Measurements from ENCODE around the gene TGIF1.
"Not testable (repeated sequence)": the region's sequence is repeated elsewhere in the genome, so short reads cannot be mapped to it uniquely, and the experiment has no call there.

The TGIF1 gene

GRCh38 chr18:3410273-3410672 lies 39.7 kb upstream of the TGIF1 start:
- DNase-seq, result no peak

GRCh38 chr18:3410876-3411275 lies 39.1 kb upstream of the TGIF1 start:
- H4K8ac ChIP-seq (ENCODE audit: low read length); H2AFZ ChIP-seq (ENCODE audit: low read depth, low read length); H3K23ac ChIP-seq (ENCODE audit: low read length in 2 of 2); H2BK120ac ChIP-seq (ENCODE audit: low read depth, low read length); H2BK5ac ChIP-seq (ENCODE audit: low read depth, low read length, poor library complexity, severe bottlenecking); H3K18ac ChIP-seq (ENCODE audit: low read depth in 1 of 2, low read length in 2 of 2); H3K4me1 ChIP-seq (ENCODE audit: control insufficient read depth, insufficient read depth, low read depth, low read length); H2BK15ac ChIP-seq (ENCODE audit: low read depth, poor library complexity, severe bottlenecking); H3K9ac ChIP-seq (ENCODE audit: low read length); H3K14ac ChIP-seq (ENCODE audit: low read length in 2 of 2); H3K79me1 ChIP-seq (replicated peaks; ENCODE audit: low read length, poor library complexity, severe bottlenecking); H2AK5ac ChIP-seq (ENCODE audit: low read length, severe bottlenecking); DNase-seq; H4K91ac ChIP-seq (ENCODE audit: low read length); H3K4me2 ChIP-seq (ENCODE audit: low read length, poor library complexity, severe bottlenecking); H3K4ac ChIP-seq (ENCODE audit: low read depth in 1 of 2, low read length in 2 of 2); H3K9me3 ChIP-seq (ENCODE audit: control insufficient read depth, low read length); H3K27ac ChIP-seq (ENCODE audit: low read length, poor library complexity, severe bottlenecking); H2BK12ac ChIP-seq (ENCODE audit: low read length in 2 of 2); H3K36me3 ChIP-seq (ENCODE audit: control insufficient read depth in 1 of 2, insufficient read depth in 2 of 2, low read depth in 1 of 2, low read length in 2 of 2); H3K4me3 ChIP-seq (ENCODE audit: insufficient read depth in 1 of 2, low read depth in 1 of 2, low read length in 2 of 2); H3K27me3 ChIP-seq (ENCODE audit: control insufficient read depth in 1 of 2, insufficient read depth in 1 of 2, low read length in 2 of 2): not testable (repeated sequence)
- WGBS, result 81% methylated on average over 2 of the region's 3 CpGs

More at GRCh38 chr18:3410273-3410672, 39.7 kb upstream of the TGIF1 start:
- Histone ChIP-seq H3K14ac (ENCODE audit: low read length in 2 of 2) (no peak overlapping the region), H3K4me2 (ENCODE audit: low read length, poor library complexity, severe bottlenecking) (no peak overlapping the region), H4K8ac (ENCODE audit: low read length) (no peak overlapping the region), H3K36me3 (ENCODE audit: control insufficient read depth in 1 of 2, insufficient read depth in 2 of 2, low read depth in 1 of 2, low read length in 2 of 2) (no peaks in the 10 kb centered on the region), H3K4ac (ENCODE audit: low read depth in 1 of 2, low read length in 2 of 2) (no peak overlapping the region), H4K91ac (ENCODE audit: low read length) (no peak overlapping the region), H3K4me1 (ENCODE audit: control insufficient read depth, insufficient read depth, low read depth, low read length) (peaks cover 2% of the 10 kb centered on the region), H3K27ac (ENCODE audit: low read length, poor library complexity, severe bottlenecking) (no peak overlapping the region), H2BK5ac (ENCODE audit: low read depth, low read length, poor library complexity, severe bottlenecking) (no peak overlapping the region), H3K23ac (ENCODE audit: low read length in 2 of 2) (no peak overlapping the region), H3K9ac (ENCODE audit: low read length) (no peak overlapping the region), H2AK5ac (ENCODE audit: low read length, severe bottlenecking) (no peak overlapping the region), H3K18ac (ENCODE audit: low read depth in 1 of 2, low read length in 2 of 2) (no peak overlapping the region), H3K9me3 (ENCODE audit: control insufficient read depth, low read length) (peaks cover 5% of the 10 kb centered on the region), H3K27me3 (ENCODE audit: control insufficient read depth in 1 of 2, insufficient read depth in 1 of 2, low read length in 2 of 2) (no peaks in the 10 kb centered on the region), H2BK12ac (ENCODE audit: low read length in 2 of 2) (no peak overlapping the region), H2AFZ (ENCODE audit: low read depth, low read length) (no peak overlapping the region), H2BK15ac (ENCODE audit: low read depth, poor library complexity, severe bottlenecking) (no peak overlapping the region), H3K79me1 (replicated peaks; ENCODE audit: low read length, poor library complexity, severe bottlenecking) (no peaks in the 10 kb centered on the region), H3K4me3 (ENCODE audit: insufficient read depth in 1 of 2, low read depth in 1 of 2, low read length in 2 of 2) (no peak overlapping the region), H2BK120ac (ENCODE audit: low read depth, low read length) (no peak overlapping the region)
- WGBS, result 99% methylated on average over 3 of the region's 3 CpGs

DNA sequence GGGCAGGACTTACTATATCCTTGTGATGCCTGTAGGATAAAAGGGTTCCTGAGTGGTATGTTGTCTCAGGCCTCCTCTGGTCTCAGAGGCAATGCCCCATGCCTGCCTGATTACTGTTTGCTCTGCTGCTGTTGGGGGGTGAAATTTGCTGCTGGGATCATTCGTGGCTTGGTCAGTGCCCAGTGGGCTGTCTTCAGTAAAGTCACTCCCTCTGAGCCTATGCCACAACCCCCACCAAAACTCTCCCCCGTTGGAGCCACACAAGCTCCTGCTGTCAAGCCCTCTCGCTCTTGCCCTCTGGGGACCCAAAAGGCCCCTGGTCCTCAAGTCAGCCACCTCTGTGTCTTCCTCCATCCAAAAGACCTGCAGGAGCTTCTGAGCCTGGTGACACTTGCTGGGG lies 38.6 kb upstream of the TGIF1 start:
- WGBS, result 72% methylated on average over 3 of the region's 3 CpGs
- Histone ChIP-seq H3K4me3 (ENCODE audit: insufficient read depth in 1 of 2, low read depth in 1 of 2, low read length in 2 of 2) (peak overlapping the region in 1 of 2 experiments; percentile 80), H3K4me1 (ENCODE audit: control insufficient read depth, insufficient read depth, low read depth, low read length) (peaks cover 2% of the 10 kb centered on the region), H3K4ac (ENCODE audit: low read depth in 1 of 2, low read length in 2 of 2) (no peak overlapping the region), H3K9me3 (ENCODE audit: control insufficient read depth, low read length) (no peaks in the 10 kb centered on the region), H2BK120ac (ENCODE audit: low read depth, low read length) (no peak overlapping the region), H3K4me2 (ENCODE audit: low read length, poor library complexity, severe bottlenecking) (no peak overlapping the region), H3K18ac (ENCODE audit: low read depth in 1 of 2, low read length in 2 of 2) (no peak overlapping the region), H4K91ac (ENCODE audit: low read length) (peak overlapping the region; percentile 15), H2AK5ac (ENCODE audit: low read length, severe bottlenecking) (no peak overlapping the region), H3K36me3 (ENCODE audit: control insufficient read depth in 1 of 2, insufficient read depth in 2 of 2, low read depth in 1 of 2, low read length in 2 of 2) (no peaks in the 10 kb centered on the region), H2BK5ac (ENCODE audit: low read depth, low read length, poor library complexity, severe bottlenecking) (no peak overlapping the region), H2BK12ac (ENCODE audit: low read length in 2 of 2) (no peak overlapping the region), H3K79me1 (replicated peaks; ENCODE audit: low read length, poor library complexity, severe bottlenecking) (no peaks in the 10 kb centered on the region), H3K14ac (ENCODE audit: low read length in 2 of 2) (no peak overlapping the region), H3K27me3 (ENCODE audit: control insufficient read depth in 1 of 2, insufficient read depth in 1 of 2, low read length in 2 of 2) (no peaks in the 10 kb centered on the region), H3K27ac (ENCODE audit: low read length, poor library complexity, severe bottlenecking) (no peak overlapping the region), H2BK15ac (ENCODE audit: low read depth, poor library complexity, severe bottlenecking) (no peak overlapping the region), H3K9ac (ENCODE audit: low read length) (peak overlapping the region; percentile 89), H3K23ac (ENCODE audit: low read length in 2 of 2) (no peak overlapping the region), H4K8ac (ENCODE audit: low read length) (no peak overlapping the region), H2AFZ (ENCODE audit: low read depth, low read length) (no peak overlapping the region)
- DNase-seq, result no peak

DNA sequence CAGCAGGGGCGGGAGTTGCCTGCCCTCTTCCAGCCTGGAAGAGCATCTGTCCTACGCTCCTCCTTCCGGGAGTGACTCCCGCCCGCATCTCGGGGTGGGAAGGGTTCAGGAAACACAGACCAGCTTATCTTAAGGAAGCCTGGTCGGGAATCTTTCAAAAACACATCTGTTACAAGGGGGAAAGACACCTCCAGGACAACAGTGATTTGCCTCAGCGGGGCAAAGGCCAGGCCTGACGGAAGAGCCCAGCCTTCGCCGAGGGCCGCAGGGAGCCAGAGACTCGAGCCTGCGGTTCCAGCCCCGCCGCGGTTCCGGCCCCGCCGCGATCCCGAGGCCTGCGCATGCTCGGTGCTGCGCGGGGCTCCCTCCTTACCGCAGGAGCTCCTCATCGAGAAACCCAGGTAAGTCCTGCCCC lies 38.1 kb upstream of the TGIF1 start:
- Histone ChIP-seq H2AFZ (ENCODE audit: low read depth, low read length) (no peak overlapping the region), H2AK5ac (ENCODE audit: low read length, severe bottlenecking) (no peak overlapping the region), H3K79me1 (replicated peaks; ENCODE audit: low read length, poor library complexity, severe bottlenecking) (no peaks in the 10 kb centered on the region), H2BK12ac (ENCODE audit: low read length in 2 of 2) (no peak overlapping the region), H4K91ac (ENCODE audit: low read length) (no peak overlapping the region), H3K9ac (ENCODE audit: low read length) (peak overlapping the region; percentile 89), H3K4ac (ENCODE audit: low read depth in 1 of 2, low read length in 2 of 2) (peak overlapping the region in 1 of 2 experiments; percentile 37), H3K27ac (ENCODE audit: low read length, poor library complexity, severe bottlenecking) (no peak overlapping the region), H3K36me3 (ENCODE audit: control insufficient read depth in 1 of 2, insufficient read depth in 2 of 2, low read depth in 1 of 2, low read length in 2 of 2) (no peaks in the 10 kb centered on the region), H2BK5ac (ENCODE audit: low read depth, low read length, poor library complexity, severe bottlenecking) (no peak overlapping the region), H2BK15ac (ENCODE audit: low read depth, poor library complexity, severe bottlenecking) (no peak overlapping the region), H3K18ac (ENCODE audit: low read depth in 1 of 2, low read length in 2 of 2) (no peak overlapping the region), H4K8ac (ENCODE audit: low read length) (no peak overlapping the region), H3K4me2 (ENCODE audit: low read length, poor library complexity, severe bottlenecking) (no peak overlapping the region), H3K14ac (ENCODE audit: low read length in 2 of 2) (no peak overlapping the region), H3K9me3 (ENCODE audit: control insufficient read depth, low read length) (no peaks in the 10 kb centered on the region), H3K4me1 (ENCODE audit: control insufficient read depth, insufficient read depth, low read depth, low read length) (peaks cover 2% of the 10 kb centered on the region), H3K4me3 (ENCODE audit: insufficient read depth in 1 of 2, low read depth in 1 of 2, low read length in 2 of 2) (peak overlapping the region in 1 of 2 experiments; percentile 80), H2BK120ac (ENCODE audit: low read depth, low read length) (no peak overlapping the region), H3K27me3 (ENCODE audit: control insufficient read depth in 1 of 2, insufficient read depth in 1 of 2, low read length in 2 of 2) (no peaks in the 10 kb centered on the region), H3K23ac (ENCODE audit: low read length in 2 of 2) (no peak overlapping the region)
- 54% methylated on average over 18 of the region's 28 CpGs for WGBS
- no peak for DNase-seq
